ENCODE results near the gene SDR39U1.

The SDR39U1 gene

GRCh38 chr14:24408764-24409163 is 33.8 kb downstream of the SDR39U1 start:
- DNase-seq: no peak

GRCh38 chr14:24407608-24408325 is 34.8 kb downstream of the SDR39U1 start:
- DNase-seq: no peak

GRCh38 chr14:24406416-24406815 is 36.2 kb downstream of the SDR39U1 start:
- no peak for DNase-seq

GRCh38 chr14:24404814-24405213 is 37.8 kb downstream of the SDR39U1 start:
- DNase-seq: no peak

GRCh38 chr14:24403294-24403998 is 39.1 kb downstream of the SDR39U1 start:
- no peak for DNase-seq

GRCh38 chr14:24401810-24402702 is 40.5 kb downstream of the SDR39U1 start:
- DNase-seq: no peak

GRCh38 chr14:24399999-24400718 is 42.4 kb downstream of the SDR39U1 start:
- DNase-seq: no peak

- no peak for DNase-seq
These were observed 43.1 kb downstream of the SDR39U1 start for GRCh38 chr14:24399447-24399822.

- no peak for DNase-seq
These were observed 43.7 kb downstream of the SDR39U1 start, which contains the start of gene NYNRIN for GRCh38 chr14:24398653-24399446. NYNRIN (plus strand) TSS chr14:24399003; CDS start chr14:24399247, 244 bp downstream.

GRCh38 chr14:24398293-24398652 is 44.3 kb downstream of the SDR39U1 start:
- no peak for DNase-seq

GRCh38 chr14:24397639-24398292 is 44.8 kb downstream of the SDR39U1 start:
- no peak for DNase-seq

GRCh38 chr14:24395609-24396582 is 46.7 kb downstream of the SDR39U1 start:
- DNase-seq: no peak

- DNase-seq: no peak
These were observed 48.3 kb downstream of the SDR39U1 start for GRCh38 chr14:24394275-24394674.

GRCh38 chr14:24392325-24393091 is 50.1 kb downstream of the SDR39U1 start:
- DNase-seq: peak; percentile 36

- no peak for DNase-seq
These were observed 51.7 kb downstream of the SDR39U1 start for GRCh38 chr14:24390701-24391468.
